ENCODE data around the gene NME1.

Gene NME1

DNA sequence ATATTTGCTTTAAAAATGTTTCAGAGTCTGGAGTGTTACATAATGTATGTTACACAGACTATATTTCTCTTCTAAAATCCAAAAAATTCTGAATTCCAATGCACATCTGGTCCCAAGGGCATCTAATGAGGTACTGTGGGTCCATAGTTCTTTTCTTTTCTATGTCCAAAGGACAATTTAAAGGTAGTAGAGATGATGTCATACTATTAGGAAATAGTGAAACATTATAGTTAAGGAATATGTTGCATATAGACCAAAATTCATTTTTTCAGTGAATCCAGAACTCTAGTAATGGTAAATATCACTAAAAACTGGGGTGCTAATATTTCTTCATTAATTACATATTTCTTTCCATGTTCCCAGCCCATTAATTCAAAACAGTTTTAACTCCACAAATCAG, 35.8 kb downstream of the NME1 start:
- DNase-seq (ENCODE audit: low spot score), result no peak

DNA sequence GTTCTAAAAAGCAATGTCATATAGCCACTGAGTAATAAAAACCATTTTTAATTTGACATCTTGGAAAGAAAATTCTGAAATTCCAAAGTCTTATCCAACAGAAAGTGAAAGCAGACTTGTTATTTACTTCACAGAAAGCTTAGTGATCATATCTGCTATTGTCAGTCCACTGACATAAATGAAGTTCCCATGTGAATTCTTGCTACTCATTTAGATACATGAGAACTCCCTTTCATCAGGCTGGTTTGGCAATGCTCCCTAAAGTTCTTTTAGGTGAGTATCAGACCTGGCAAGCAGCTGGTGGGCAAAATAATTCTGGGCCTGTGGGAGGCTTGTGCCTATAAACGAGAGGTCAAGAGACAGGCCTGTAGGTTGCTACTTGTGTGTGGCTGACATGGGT, 36.3 kb downstream of the NME1 start:
- no peak for DNase-seq (ENCODE audit: low spot score)

DNA sequence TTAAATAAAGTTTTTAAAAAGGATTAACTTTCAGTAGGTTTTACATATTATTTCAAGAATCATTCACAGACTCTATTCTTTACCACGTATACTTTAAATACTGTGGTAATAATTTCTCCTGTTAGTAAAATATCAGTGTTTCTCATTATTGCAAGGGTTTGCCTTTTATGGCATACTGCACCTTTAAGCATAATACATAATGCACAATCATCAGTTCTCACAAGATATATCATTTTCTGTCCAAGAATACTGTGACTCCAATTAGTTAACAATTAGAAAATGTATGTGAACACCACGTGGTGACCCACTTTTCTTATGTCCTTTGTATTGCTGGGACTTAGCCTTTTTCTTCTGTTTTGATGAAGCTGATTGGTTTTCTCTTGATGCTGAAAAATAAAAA, 38.5 kb downstream of the NME1 start:
- no peak for DNase-seq (ENCODE audit: low spot score)

DNA sequence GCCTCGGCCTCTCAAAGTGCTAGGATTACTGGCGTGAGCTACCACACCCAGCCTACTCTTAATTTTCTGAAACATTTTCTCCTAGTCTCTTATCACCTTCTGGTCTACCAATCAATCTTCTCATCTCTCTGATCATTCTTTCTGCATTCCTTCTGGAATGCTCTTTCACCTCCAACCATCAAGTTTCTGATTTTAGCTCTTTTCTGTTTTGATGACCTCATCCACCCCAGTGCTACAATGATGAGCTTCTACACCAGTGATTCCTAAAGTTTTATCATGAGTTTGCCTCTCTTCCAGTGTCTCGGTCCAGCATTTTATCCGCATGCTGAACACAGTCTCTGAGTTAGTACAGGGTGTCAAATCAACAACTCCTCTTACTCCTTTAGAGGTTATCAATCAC, 44.4 kb downstream of the NME1 start:
- no peak for DNase-seq (ENCODE audit: low spot score)

GRCh38 chr17:51200295-51200694, 46.9 kb downstream of the NME1 start:
- DNase-seq (ENCODE audit: low spot score), result peak; percentile 18

- no peak for DNase-seq (ENCODE audit: low spot score)
Measured at GRCh38 chr17:51200846-51201245, 47.5 kb downstream of the NME1 start.

- DNase-seq (ENCODE audit: low spot score), result no peak
Measured at GRCh38 chr17:51203838-51204237, 50.5 kb downstream of the NME1 start.

Measured in CD4-positive, alpha-beta T cell treated with Interleukin-6 at 100 ng/mL for 8 hours (primary cell).